GM18502 (cell line): ENCODE data around the gene DNAJC10.
A peak's percentile ranks its signal among the peaks of the same experiment; 100 is the strongest.
"Not testable (repeated sequence)": the region's sequence is repeated elsewhere in the genome, so short reads cannot be mapped to it uniquely, and the experiment has no call there.

Experiments used
- ATAC-seq: cut with Tn5 transposase; IDR thresholded peaks from one replicate; pipeline ENCODE4 v1.9.1; 2021; ENCODE audit warnings: mild to moderate bottlenecking; ENCODE audit not compliant: unreplicated experiment, poor library complexity

DNAJC10 gene, protein sequence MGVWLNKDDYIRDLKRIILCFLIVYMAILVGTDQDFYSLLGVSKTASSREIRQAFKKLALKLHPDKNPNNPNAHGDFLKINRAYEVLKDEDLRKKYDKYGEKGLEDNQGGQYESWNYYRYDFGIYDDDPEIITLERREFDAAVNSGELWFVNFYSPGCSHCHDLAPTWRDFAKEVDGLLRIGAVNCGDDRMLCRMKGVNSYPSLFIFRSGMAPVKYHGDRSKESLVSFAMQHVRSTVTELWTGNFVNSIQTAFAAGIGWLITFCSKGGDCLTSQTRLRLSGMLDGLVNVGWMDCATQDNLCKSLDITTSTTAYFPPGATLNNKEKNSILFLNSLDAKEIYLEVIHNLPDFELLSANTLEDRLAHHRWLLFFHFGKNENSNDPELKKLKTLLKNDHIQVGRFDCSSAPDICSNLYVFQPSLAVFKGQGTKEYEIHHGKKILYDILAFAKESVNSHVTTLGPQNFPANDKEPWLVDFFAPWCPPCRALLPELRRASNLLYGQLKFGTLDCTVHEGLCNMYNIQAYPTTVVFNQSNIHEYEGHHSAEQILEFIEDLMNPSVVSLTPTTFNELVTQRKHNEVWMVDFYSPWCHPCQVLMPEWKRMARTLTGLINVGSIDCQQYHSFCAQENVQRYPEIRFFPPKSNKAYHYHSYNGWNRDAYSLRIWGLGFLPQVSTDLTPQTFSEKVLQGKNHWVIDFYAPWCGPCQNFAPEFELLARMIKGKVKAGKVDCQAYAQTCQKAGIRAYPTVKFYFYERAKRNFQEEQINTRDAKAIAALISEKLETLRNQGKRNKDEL

DNA sequence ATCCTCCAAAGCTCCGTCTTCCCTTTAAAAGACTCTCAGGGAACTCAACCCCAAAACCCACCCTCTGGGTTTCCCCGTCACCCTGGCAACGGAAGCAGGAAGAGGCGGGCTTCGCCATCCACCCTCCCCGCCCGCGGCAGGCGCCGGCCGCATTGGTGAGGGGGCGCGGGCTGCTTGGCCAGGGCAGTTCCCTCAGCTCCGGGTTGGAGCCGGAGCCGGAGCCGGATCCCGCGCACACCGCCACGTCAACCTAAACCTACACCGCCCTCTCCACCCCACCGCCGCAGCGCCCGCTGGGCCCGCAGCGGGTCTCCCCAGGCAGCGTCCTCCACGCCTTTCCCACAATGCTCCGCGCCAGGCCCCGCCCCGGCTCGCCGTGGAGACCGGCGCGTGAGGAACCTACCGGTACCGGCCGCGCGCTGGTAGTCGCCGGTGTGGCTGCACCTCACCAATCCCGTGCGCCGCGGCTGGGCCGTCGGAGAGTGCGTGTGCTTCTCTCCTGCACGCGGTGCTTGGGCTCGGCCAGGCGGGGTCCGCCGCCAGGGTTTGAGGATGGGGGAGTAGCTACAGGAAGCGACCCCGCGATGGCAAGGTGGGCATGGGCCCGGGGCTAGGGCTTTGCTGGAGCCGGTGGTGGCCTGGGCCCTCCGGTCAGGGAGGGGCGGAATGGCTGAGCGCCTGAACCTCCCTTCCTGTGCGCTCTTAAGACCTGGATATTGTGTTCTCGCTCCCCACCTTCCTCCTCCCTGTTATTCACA lies at the start of gene DNAJC10:
Gene DNAJC10 (plus strand): TSS at position 366 of the 758 bp plus-strand sequence. CDS start 1,830 bp downstream, outside the sequence.
- peak; percentile 86 for ATAC-seq

DNA sequence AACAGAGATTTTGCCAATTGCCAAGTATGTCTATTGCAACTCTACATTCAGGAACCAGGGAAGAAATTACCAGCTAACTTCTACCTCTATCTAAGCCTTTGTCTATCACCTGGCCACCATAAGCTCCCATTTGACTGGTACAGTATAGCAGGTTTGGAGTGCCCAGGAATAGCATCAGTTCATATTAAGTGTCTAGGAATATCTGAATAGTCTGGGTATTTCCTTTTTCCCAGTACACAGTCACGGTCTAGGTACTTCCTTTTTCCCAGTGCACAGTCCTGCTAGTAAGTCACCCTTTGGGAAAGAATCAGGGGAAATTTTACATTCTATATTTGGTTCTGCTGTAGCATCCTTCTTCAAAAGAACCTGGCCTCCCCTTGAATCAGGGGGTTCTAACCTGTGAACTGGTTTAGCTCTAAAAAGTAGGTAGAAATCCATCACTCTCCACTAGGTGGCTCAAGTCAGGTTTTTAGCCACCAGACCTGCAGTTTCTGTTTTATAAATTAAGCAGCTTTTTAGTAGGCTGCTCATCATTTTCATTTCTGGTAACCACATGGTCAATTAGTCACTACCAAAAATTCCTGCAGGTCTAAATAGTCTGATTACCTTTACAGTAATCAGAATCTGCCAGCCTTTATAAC lies 49.3 kb upstream of the DNAJC10 start:
- ATAC-seq: peak; percentile 90

DNA sequence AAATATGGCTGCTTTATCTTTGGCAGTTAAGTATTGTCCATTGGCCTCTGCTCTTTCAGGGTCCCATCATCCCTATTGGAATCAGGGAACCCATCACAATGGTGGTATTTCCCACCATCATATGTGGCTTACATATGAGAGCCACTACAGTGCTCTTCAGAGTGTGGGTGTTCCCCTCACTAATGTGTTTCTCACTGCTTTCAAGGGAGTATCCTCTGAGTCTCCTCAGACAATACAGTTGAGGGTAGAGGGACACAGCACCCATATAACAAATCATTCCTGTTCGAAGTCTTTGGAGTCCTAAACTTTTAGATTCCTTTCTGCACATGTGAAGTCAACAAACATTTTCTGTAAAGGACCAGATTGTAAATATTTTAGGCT lies 48.8 kb upstream of the DNAJC10 start:
- ATAC-seq: peak; percentile 35

DNA sequence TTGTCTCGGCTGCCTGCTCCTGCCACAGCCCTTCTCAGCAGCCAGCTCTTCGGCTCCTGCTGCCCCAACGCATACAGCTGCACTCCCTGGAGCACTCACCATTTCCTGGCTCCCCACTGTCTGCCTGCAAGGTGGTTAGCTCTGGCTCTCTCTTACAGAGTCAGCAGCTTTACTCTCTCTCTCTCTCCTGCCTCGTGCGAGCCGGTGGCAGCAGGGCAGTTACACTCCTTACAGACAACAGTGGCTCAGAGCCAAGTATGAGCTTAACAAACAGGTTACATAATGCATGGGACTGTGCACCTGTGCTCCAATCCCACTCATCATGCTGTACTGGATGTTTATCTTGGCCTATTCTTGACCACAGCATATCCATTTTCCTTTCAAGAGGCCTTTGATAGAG lies 47.4 kb upstream of the DNAJC10 start:
- no peak for ATAC-seq

DNA sequence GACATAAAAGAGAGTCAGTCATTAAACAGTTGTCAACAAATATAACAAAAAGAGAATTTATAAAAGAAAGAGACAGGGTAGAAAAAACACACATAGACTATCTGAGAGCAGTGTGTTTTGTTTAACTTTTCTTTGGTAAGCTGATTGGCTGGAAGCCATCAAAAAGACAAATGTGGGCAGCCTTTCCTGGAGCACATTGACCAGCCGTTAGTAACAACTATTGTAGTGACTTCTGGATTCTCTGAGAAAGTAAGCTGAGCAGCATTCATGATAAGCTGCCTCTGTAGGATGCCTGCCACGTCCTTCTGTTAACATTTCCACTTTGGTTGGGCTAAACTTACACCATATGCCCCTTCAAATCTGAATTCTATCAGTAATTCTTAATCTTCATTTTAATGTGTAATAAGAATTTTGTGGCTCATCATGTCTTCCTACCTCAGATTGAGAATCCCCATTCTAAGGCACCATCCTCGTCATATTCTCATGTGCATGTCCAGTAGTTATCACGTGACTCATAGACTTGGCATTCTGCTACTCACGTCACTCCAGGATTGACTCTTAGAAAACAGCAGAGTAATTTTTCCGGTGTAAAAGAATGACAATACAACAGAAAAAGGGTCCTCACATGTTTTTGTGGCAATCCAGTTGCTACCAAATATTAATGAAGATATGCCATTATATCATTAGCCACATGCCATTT lies 43.4 kb upstream of the DNAJC10 start:
- ATAC-seq: no peak

DNA sequence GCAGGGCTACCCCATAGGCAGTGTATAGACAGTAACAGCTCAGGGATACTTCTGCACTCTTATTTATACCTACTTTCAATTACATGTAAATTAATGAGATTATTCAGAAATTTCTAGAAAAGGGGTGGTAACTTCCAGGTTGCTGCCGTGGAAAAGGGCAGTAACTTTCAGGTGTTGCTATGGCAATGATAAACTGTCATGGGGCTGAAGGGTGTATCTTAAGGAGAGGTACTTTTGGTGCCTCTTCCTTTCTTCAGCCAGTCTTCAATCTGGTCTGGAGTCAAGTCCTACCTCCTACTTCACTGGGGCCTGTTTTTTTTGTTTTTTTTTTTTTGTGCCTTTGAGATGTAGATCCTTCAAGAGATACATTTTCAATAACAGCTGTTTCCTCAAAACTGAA lies 35.2 kb upstream of the DNAJC10 start:
- ATAC-seq: no peak

DNA sequence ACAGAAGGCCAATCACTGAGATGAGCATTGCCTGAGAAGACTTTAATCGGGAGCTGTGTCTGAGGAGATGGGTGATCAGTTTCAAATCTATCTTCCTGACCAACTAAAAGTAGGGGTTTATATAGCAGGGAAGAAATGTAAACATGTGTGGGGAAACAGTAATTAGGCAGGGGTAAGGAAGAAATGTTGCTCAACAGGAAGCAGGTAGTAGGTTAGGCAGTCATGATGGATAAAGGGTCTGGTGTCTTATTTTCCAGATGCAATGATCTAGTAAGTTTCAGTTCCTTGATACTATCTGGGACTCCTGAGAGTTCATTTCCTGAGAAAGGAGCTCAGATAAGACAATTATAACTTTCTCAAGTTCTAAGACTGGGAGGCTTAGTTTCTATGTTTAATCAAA lies 33.8 kb upstream of the DNAJC10 start:
- no peak for ATAC-seq

DNA sequence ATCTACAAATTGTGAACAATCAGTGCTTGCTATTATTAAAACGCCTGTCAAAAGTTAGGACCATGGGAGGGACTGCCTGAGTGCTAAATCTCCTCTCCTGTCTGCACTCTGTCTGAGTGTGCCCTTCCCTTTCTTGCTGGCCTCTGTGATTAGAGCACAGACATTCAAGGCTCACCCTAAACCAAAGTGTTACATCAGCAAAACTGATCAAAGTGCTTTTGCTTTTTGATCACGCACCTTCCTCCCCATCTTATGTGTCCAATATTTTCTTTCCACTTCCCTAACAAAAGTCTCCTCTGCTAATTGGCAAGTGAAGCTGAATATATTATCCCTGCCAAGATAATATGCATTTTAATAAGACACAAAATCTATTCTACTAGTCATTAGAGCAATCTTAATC lies 30.5 kb upstream of the DNAJC10 start:
- no peak for ATAC-seq

DNA sequence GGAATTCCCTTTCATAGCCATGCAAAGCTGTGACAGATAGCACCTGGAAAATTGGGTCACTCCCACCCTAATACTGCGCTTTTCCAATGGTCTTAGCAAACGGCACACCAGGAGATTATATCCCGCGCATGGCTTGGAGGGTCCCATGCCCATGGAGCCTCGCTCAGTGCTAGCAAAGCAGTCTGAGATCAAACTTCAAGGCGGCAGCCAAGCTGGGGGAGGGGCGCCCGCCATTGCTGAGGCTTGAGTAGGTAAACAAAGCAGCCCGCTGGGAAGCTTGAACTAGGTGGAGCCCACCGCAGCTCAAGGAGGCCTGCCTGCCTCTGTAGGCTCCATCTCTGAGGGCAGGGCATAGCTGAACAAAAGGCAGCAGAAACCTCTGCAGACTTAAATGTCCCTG lies 29.3 kb upstream of the DNAJC10 start:
- not testable (repeated sequence) for ATAC-seq

DNA sequence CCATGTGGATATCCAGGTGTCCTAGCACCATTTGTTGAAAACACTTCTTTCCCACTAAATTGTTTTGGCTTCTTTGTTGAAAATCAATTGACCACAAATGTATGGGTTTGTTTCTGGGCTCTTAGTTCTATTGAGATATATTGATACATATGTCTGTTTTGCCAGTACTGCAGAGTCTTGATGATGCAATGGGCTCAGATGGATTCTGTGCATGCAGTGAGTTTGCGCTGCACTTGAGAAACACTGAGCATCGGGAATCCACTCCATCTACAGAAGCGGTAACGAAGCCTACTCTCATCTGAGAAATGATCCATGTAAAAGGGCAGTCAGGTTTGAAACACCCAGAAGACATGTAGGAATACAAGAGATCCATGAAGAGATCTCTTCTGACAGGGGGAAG lies 21.9 kb upstream of the DNAJC10 start:
- no peak for ATAC-seq

DNA sequence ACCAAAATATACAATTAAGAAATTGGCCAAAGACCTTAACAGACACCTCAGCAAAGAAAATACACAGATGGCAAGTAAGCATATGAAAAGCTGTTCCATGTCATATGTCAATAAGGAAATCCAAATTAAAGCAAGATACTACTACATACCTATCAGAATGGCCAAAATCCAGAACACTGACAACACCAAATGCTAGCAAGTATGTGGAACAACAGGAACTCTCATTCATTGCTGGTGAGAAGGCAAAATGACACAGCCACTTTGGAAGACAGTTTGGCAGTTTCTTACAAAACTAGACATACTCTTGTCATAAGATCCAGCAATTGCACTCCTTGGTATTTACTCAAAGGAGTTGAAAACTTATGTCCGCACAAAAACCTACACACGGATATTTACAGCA lies 20.3 kb upstream of the DNAJC10 start:
- no peak for ATAC-seq

DNA sequence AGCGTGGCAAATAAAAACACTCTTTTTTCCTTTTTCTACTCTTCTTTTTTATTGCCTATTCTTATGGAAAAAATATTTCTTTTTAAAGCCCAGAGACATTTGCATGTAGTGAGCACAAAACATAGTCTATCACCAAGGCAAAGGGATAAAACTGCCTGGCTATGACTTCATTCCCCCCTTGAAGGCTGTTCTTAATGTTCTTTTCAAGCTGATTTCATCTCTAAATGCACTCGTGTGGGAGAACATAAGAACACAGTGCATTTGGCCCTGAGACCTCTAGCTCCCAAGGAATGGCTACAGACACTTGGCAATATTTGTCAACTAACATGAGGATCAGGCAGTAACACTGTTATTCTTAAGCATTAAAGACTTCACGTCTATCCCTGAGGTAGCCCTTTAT lies 17.4 kb upstream of the DNAJC10 start:
- no peak for ATAC-seq

DNA sequence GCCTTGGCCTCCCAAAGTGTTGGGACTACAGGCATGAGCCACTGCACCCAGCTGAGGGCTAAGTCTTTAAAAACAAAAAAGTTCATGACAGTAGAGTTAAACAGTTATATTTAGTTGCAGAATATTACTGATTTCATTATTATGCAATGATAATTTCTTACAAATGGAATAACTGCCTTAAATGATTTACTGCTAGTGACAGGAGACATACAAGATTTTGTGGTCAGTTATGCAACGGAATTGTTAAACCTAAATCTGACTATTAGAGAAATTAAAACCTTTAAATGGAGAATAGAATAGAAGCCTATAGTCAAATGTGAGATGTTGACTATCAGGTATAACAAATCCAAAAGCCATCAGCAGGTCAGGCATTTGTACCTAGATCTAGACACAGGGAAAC lies 10.3 kb upstream of the DNAJC10 start:
- ATAC-seq: no peak

DNA sequence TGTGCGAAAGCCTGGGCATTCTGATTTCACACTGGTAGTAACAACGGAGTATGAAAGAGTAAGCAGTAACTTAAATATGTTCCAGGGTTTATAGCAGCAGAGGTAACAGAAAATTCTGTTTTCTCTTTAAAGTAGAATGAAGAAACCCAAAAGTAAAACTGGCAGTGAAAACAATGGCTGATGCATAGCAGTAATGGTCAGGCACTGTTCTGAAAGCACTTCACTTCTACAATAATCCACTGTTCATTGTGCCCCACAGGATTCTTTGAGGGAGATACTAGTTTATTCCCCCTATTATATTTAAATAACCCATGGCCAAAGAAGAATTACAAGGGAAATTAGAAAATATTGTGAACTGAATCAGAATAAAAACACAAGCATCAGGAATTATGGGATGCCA lies 9.3 kb upstream of the DNAJC10 start:
- no peak for ATAC-seq

DNA sequence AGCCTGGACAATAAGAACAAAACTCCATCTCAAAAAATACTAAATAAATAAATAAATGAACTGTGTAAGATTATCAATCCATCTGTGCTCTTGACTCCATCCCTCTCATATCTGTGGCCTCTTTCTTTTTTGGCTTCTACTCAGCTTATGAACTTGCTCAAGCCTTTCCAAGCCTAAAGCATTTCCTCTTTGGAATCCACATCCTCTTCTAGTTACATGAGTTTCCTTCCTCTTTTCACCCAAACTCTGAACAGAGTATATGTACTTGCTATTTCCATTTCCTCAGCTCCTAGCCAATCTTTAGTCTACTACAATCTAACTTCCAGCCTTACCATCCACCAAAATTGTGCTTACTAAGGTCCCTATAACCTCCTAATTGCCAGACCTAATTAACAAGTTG lies 2.5 kb upstream of the DNAJC10 start:
- ATAC-seq: no peak

DNA sequence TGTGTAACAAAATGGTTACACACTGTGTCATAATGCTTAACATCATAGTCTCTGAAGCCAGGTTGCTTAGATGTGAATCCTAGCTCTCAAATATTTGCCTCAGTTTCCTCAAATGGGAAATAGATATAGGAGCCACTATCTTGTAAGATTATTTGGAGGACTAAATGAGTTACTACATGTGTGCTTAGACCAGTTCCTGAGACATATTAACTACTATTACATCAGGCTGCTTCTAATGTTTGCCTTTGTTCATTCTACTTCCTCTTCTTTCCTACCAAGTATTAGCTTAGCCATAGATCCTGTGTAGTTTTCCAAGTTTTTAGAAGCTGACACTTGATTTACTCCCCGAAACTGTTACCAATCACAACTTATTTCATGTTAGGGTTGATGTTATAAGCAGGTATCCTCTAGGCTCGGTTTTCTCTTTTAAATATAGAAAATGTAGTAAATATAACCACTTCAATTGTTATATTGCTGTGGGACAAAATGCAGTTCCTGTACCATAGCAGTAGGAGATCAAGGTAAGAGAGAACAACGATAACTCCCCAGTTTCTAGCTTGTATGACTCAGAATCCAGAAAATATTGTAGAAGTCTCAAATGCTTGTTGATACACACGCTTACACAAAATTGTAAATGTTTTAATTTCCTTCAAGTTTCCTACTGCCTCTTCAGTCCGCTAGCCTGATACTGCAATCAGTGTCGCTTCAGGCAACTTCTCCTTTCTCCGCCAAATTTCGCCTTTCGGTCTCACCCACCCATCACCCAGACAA lies 751 bp upstream of the DNAJC10 start:
- no peak for ATAC-seq

DNA sequence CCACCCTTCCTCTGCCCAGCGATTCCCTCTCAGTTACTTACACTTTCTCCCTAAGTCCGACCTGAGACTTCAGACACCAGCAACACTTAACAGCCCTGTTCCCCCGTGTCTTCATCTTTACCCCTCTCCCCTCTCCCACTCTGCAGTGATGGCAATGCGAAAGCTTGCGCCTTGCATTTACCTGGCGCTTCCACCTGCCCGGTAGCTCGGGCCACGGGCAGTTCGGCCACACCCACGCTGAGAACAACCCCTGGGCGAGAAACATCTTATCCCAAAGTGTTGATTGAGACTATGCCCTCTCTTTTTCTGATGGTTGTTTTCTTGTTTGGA lies 558 bp downstream of the DNAJC10 start:
- peak; percentile 3 for ATAC-seq

DNA sequence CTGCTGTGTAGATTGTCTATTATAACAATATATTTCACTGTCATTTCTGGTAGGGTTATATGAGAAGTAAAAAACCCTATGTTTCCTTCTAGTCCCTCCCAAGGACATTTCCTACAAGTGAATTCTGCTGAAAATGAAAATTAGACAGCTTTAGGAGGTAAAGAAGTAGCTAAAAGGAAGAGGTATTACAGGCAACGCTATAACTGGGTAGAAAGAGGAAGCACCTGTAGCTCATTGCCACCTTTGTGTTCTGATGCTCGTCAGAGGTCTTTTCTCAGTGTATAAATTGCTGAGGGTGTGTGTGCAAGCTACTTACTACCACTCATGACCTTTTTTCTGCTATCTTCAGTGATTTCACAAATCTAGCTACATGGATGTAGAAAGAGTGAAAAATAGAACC lies 1.4 kb downstream of the DNAJC10 start:
- peak; percentile 36 for ATAC-seq

DNA sequence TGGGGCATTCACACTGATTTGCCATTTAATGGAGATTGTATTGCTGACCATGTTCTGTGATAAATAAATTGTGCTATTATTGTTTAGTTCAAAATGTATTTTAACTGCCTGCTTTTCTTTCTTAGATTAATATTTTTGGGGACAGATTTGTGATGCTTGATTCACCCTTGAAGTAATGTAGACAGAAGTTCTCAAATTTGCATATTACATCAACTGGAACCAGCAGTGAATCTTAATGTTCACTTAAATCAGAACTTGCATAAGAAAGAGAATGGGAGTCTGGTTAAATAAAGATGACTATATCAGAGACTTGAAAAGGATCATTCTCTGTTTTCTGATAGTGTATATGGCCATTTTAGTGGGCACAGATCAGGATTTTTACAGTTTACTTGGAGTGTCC lies 1.8 kb downstream of the DNAJC10 start:
- ATAC-seq: no peak
